ENCODE results near the gene GPATCH8.
A peak's percentile ranks its signal among the peaks of the same experiment; 100 is the strongest.

GPATCH8 gene

GRCh38 chr17:44354582-44355561, 148.3 kb downstream of the GPATCH8 start:
- DNase-seq (ENCODE audit: low read depth in 3 of 3): peak; percentile 27 to 43 (median 42)

- no peak for DNase-seq (ENCODE audit: low read depth in 3 of 3)
These were observed 149.4 kb downstream of the GPATCH8 start for GRCh38 chr17:44353672-44354331.

GRCh38 chr17:44352828-44353671, 150.2 kb downstream of the GPATCH8 start:
- DNase-seq (ENCODE audit: low read depth in 3 of 3): no peak

GRCh38 chr17:44351961-44352827, 151.0 kb downstream of the GPATCH8 start:
- DNase-seq (ENCODE audit: low read depth in 3 of 3): no peak

- no peak for DNase-seq (ENCODE audit: low read depth in 3 of 3)
These were observed 151.7 kb downstream of the GPATCH8 start for GRCh38 chr17:44351464-44351863.

GRCh38 chr17:44350733-44351226, 152.4 kb downstream of the GPATCH8 start:
- peak; percentile 57 to 61 (median 59) for DNase-seq (ENCODE audit: low read depth in 3 of 3)

GRCh38 chr17:44349553-44350070, 153.6 kb downstream of the GPATCH8 start:
- DNase-seq (ENCODE audit: low read depth in 3 of 3): no peak

GRCh38 chr17:44348988-44349364, 154.2 kb downstream of the GPATCH8 start:
- no peak for DNase-seq (ENCODE audit: low read depth in 3 of 3)

- DNase-seq (ENCODE audit: low read depth in 3 of 3): no peak
These were observed 154.8 kb downstream of the GPATCH8 start for GRCh38 chr17:44348234-44348987.

Data from stimulated activated CD4-positive, alpha-beta T cell treated with anti-CD3 and anti-CD28 coated beads, TNF-alpha, amount 100 ng/mL, for 4 hours (primary cell).